Measurements from ENCODE around the gene SLC4A1.

The SLC4A1 gene

DNA sequence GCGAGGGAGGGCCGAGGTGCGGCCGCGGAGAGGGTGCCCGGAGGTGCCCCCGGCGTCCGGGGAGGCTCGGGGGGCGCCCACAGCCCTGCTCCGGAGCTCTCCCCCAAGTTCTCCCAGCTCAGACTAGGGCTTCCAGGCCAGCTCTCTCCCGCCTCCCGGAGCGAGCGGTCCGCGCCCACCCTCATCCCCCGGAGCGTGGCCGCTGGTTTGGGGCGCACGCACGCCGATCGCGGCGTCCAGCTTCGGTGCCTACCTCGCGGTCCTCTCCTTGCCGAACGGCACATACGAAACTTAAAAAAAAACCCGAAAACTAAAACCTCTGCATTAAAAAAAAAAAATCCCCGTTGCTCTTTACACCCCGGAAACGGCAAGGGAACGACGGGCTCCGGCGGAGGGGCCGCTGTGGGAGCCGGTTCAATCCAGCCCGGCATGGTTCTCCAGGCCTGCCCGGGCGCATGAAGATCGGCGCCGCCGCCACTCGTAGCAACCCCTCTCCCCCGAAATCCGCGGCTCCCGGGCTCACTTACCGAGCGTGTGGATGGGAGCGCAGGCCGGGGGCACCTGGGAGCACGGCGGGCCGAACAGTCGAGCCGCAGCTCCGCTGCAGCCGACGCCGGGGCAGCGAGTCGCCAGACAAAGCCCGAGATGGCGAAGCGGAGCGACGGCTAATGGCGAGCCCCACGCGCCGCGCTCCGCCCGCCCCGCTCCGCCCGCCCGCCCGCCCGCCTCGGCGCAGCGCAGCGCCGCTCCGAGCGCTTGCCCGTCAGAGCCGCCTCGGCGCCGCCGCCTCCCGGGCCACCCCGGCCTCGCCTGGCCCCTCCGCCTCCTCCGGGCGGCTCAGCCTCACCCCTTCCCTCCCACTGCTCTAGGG is 47.5 kb downstream of the SLC4A1 start:
- no peak for DNase-seq (ENCODE audit: low read depth)

DNA sequence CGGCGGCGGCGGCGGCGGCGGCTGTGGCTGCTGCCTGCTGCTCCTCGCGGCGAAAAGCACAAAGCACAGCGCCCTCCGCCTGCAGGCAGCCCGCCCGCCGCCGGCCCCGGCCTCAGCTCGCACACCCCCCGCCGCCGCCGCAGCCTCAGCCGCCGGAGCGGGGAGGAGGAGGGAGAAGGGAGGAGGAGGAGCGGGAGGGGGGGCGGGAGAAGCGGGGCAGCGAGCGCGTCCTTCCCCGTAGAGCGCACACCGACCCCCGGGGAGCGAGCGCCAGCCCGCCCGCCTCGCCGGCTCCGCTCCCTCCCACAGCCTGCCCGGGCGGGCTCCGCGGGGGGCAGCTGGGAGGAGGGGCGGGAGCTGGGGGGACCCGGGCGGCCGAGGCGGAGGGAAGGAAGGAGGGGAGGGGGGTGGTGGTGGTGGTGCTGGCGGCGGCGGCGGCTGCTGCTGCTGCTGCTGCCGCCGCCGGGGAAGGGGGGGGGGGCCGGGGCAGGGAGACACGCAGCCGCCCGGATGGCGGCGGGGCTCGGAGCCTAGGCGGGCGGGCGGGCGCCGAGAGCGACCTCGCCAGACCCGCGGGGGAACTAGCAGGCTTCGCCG is 48.2 kb downstream of the SLC4A1 start, which contains the start of gene UBTF:
TSS of gene UBTF (minus strand) at position 60 of the 597 bp plus-strand sequence. CDS start 1,446 bp downstream, outside the sequence.
- DNase-seq (ENCODE audit: low read depth): peak; percentile 52

DNA sequence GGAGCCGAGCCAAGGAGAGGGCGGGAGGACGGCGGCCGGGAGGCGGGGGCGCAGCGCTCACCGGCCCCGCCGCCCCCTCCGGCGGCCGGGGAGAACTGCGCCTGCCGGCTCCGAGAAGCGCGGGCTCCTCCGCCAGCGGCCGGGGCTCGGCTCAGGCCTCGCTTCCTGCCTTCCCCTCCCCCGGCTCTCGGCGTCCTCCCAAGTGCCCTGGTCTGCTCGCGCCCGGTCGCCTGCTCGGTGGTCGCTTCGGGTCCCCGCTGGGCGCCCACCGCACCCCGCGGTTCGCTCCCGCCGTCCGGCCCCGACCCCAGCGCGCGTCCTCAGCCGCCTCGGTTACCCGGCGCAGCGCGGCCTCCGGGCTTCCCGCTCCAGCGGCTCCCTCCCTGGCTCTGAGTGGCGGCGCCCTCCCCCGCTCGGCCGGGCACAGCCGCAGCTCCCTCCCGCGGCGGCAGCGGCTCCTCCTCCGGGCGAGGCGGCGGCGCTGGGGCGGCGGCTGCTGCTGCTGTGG is 48.8 kb downstream of the SLC4A1 start:
- DNase-seq (ENCODE audit: low read depth): peak; percentile 50

DNA sequence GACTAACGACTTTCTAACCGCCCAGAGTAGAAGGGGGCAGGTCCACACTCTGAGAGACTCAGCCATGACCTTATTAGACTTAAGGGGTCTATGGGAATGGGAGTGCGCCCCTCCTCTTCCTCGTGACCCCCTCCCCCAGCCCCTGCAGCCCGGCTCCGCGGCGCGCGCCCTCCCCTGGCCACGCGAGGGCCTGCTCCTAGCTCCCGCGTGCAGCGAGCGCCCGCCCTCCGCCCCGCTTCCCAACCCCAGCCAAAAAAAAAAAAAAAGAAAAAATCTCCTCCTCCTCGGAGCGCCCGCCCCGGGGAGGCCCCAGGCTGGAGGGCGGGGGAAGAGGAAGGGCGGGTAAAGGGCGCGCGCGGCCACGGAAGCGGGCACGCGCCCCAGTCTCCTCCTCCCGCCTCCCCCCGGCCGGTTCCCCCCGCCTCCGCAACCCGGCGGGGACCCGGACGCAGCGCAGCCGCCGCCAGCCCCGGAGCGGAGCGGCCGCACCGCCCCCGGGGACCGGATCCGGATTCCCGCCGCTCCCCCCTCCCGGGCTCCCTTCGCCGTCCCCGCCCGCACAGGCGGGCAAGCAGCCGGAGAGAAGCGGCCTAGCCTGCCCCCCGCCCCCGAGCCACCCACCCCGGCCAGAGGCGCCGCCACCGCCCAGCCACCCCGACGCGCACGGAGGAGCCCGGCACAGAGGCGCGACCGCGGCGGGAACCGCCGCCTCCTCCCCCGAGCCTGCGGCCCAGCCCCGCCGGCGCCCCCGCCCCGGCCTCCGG is 49.4 kb downstream of the SLC4A1 start:
- peak; percentile 78 for DNase-seq (ENCODE audit: low read depth)

DNA sequence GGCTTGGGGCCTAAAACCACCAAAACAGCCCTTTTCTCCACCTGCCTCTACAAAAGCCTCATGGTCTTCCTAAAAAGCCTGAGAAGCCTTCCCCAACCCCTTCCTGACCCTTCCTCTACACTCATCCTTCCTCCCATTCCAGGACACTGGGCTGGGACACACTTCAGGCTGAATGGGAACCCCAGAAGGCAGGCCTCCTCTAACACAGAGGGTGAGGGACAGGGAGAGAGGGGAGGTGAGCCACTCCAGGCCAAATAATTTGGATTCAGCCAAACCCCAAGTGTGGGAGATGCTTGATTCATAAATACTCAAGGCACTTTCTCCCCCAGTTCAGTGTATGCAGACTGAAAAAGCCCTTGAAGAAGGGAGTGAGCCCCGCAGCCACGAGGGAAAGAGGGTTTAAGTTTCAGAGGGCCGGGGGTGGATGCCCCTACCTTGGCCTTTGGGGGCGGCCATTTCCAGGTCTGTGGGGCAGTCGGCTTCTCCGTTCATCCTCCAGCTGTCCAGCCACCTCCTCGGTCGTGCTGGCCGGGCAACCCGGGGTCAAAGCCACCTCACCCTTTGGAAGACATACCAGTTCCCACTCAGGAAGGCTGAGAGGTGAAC is 50.1 kb downstream of the SLC4A1 start:
- DNase-seq (ENCODE audit: low read depth): no peak

DNA sequence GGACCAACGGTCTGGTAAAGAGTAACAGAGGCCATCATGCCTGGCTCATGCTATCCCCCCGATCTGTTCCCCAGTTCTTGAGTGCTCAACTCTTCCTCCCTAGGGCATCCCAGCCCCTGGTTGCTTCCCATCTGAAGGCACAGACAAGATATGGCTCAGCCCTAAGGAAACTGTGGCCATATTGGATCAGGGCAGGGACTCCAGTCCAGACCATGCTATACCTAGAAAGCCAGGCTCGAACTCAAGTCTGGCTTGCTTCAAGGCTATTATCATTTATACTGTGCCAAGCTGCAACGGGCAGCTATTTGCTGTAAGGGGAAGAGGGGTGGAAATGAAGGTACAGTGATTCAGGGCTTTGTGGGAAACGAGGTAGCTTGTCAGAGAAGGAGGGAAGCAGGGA is 51.2 kb downstream of the SLC4A1 start:
- no peak for DNase-seq (ENCODE audit: low read depth)

DNA sequence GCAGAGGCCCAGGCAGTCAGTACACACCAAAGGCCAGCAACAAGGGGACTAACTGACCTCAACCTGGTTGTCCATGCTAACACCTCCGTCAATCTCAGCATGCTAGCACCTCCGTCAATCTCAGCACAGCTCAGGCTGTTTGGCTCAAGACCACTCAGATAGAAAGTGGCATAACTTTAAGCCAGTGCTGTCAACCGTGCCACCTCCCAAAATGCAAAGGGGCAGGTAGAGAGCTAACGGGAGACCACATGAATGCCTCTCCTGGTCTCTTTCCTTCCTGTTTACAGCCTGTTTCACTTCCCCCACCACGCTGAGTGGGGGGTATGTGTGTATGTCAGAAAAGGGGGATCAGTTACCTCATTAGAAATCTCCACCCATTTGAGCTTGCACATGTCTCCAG is 51.8 kb downstream of the SLC4A1 start:
- DNase-seq (ENCODE audit: low read depth): no peak

DNA sequence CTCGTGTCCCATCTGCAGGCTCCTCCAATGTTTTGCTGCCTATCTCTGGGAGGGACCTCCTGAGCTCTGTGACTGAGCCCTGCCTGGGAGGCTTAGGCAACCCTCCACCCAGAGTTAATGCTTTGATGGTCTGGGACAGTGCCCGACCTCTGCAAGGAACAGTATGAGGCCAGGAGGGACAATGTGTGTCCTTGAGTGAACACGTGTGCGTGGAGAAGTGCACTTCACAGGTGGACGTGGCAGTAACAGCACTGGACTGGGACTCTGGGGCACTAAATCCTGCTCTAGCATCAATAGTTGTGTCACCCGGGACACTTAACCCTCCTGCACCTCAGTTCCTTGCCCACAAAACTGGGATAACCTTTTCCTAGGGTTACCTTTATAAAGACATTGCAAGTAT is 53.0 kb downstream of the SLC4A1 start:
- no peak for DNase-seq (ENCODE audit: low read depth)

DNA sequence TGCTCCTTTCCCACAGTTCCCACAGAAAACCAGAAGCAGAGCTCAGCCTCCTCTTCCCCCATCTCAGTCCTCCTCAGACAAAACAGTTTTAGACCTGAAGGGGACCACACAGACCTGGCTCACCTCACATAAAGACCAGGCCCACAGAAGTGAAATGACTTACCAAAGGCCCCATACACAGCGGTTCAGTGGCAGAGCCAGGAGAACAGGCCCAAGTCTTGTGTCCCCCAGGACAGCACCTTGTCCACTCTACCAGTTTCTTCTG is 53.8 kb downstream of the SLC4A1 start:
- DNase-seq (ENCODE audit: low read depth): no peak

DNA sequence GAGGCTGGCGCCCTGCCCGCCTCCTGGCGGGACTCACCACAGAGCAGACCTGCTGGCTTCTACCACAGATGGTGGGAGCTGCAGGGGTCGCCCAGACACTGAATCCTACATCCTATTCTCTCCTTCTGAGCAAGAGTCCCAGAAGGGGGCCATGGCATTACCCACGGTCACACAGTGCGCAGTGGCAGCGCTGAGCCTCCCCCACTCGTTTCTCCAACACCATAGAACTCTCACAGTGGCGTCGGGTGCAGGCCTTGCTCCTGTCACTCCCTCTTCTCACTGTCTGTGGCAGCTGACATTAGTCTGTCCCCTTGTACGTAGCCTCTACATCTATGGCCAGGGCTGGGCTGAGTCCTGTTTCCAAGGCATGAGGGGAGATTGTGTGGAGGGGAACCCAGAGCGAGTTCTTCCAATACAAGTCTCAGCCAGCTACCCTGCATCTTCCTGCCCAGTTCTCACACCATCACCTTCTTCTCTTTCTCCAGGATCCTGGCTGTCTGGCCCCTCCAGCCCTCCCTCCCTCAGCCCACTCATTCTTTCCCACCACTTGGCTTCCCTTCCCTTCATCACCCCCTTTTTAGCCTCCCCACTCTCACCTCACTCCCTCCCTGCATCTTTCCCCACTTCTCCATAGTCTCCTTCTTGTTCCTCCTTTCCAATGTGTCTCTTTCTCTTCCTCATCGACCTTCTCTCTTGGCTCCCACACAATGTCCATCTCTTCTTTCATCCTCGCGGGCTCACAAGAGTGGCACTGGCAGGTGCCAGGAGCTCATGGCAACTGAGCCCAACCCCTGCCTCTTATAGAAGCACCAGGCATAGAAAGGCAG is 54.3 kb downstream of the SLC4A1 start:
- no peak for DNase-seq (ENCODE audit: low read depth)

DNA sequence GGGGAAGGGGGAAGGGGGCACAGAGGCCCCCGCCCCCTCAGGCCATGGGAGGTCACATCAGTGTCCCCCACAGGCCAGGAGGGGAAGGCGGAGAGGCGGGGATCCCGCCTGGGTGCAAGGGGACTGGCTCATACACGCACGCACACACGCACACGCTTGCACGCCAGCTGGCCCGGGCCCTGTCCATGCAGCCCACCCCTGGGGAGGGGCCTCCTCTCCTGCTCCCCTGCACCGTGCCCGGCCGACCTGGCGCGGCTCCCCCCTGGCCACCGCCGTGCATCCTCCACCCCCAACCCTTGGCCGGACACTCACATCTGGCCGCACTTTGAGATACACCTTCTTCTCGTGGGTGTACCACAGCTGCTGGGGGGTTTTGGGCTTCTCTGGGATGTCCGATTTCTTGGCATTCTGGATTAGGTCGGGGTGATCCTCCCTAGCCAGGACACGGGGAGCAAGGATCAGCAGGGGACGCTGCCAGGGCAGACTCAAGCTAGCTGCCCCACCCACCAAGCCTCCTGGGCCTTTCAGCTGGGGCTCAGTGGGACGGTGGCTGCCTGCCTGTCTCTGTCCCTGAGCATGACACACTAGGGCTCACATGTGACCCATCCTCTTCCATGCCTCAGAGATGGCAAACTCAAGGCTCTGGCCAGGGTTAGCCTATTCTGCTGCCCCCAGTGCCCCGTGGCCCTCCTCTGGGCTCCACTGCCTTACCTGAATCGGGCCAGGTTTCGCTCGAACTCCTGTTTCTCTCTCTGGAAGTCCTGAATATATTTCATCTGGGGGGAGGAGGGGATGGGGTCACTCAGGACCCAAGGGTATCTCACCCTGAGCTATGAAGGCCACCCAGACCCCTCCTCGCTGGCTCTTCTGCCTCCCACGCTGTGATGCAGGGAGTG is 55.2 kb downstream of the SLC4A1 start:
- no peak for DNase-seq (ENCODE audit: low read depth)

DNA sequence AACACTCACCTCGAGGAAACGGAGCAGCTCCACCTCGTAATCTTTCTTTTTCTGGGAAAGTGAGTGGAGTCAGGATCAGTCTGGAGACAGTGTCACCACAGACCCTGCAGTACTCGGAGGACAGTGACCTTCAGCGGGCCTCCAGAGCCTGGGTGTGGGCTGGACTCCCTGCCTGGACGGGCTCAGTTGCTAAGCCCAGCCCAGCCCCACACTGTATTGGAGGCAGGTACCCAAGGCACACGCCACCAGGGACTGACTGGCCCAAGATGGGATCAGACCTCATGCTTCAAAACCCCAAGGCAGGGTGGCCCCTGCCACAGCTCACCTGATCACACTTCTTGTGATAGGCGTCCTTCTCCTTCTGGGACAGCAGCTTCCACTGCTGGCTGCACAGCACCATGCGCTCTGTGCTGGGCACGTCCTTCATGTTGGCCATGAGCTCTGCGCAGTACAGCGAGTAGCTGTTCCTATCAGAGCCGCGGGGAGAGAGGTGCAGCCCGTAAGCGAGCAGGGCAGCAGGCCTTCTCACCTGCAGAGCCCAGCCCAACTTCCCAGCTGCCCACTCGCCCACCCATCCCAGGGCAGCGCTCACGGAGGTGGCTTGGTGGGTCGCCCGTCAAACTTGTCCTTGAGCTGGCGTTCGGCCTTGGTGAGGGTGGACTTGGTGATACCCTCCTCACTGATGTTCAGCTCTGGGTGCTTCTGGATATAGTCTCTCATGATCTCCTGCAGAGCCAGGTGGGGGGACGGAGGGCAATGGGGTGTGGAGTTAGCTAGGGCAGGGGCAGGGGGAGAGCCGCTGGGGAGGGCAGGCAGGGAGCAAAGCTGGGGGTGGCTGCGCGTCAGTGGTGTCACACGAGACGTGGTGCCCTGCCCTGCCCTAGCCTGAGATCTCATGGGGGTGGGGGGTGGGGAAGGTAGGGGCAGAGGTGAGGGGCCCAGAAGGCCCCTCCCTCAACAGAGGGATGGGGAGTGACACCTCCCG is 56.4 kb downstream of the SLC4A1 start:
- DNase-seq (ENCODE audit: low read depth): no peak

DNA sequence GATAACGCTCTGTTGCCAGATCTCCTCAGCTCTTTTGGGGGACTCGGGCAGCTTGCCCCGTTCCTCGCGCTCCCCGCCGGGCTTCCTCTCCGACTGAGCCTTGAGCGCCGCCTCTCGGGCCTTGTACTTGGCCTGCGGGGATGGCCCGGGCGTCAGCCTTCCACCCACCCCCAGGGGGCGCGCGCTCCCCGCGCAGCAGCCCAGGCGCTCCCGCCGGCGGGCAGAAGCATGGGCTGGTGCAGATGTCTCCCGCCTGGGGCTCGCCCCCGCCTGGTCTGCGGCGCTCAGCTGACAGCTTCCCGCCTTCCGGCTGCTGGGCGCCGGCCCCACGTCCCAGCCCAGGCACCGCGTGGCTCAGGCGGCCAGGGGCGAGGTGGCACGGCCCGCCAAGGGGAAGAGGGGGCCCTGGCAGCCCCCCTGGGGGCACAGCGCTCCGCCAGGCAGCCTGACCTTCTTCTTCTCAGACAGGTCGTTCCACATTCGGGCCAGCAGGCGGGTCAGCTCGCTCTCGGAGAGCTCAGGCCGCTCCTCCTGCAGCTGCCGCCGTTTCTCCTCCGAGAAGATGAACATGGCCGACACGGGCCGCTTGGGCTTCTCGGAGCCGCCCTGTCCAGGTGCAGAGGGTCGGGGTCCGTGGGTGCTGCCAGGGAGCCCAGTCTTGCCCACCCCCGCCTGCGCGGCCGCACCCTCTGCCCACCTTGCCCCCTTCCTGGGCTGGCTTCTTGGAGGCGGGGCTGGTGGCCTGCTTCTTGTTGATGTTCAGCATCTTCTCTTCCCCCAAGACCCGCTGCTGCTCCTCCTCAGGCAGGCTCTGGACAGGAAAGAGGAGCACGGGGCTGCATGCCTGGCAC is 57.4 kb downstream of the SLC4A1 start:
- peak; percentile 84 for DNase-seq (ENCODE audit: low read depth)

DNA sequence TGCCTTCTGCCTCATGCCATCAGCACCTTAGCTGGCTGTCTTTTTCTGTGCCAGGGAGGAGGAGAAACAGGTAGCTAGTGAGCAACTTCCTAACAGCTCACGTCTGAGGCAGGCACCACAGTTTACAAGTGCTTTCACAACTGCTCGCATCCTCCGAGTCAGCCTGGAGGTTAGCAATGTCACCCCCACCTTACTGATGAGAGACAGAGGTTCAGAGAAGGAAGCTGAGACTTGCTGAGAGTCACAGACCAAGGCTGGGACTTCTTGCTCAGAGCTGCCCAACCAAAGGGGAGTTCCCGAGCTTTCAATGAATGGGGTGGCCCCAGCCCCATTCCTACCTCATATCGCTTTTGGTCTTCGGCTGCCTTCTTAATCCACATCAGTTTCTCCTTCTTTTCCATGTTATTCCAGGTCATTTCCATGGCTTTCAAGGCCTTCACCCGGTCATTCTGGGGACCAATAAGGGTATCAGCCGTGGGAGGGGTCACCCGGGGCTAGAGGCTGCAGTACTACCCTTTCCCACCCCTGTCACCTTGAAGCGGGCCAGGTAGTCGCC is 58.1 kb downstream of the SLC4A1 start:
- no peak for DNase-seq (ENCODE audit: low read depth)

DNA sequence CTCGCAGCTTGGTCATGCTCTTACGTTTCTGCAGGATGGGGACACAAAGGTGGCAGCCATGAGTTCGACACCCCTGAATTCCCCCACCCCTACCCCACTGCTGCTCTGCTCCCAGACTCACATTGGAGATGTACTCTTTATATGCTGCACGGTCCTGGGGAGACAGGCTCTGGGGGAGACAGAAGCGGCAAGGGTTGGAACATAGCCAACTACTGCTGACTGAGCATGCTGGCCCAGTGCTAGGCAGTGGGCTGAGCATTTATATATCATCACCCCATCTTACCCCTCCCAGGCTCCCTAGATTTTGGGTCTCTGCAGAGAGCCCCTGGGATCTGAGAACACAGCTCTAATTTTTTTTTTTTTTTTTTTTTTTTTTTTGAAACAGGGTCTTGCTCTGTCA is 60.2 kb downstream of the SLC4A1 start:
- no peak for DNase-seq (ENCODE audit: low read depth)

DNA sequence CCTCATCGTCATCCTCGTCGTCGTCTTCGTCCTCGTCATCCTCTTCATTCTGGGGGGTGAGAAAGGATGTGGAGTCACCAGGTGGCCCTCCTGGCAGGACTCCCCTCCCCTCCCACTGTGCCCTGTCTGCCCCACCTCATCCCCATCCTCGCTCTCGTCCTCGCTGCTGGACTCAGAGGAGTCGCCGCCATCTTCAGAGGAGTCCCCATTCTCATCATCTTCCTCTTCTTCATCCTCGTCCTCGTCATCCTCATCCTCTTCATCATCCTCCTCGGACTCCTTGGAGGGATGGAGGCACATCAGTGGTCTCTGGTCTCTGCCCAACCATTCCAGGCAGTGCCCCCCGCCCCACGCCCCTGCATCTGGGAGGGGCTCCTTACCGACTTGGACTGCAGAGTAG is 60.6 kb downstream of the SLC4A1 start:
- DNase-seq (ENCODE audit: low read depth): no peak

DNA sequence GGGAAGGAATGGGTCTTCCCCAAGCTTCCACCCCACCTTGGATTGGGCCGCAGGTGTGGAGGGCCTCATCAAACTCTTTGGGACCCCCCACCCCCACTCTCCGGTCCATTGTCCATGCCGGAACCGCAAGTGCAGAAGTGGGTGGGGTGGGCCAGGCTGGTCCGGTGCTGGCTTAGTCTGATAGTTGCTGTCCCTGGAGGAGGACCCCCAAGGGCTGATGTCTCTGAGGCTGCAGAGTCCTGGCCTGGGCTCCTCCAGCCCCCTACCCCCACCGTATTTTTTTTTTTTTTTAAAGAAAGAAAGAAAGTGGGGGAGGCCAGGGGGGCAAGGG is 61.1 kb downstream of the SLC4A1 start:
- DNase-seq (ENCODE audit: low read depth): no peak

Data from stimulated activated CD8-positive, alpha-beta memory T cell treated with anti-CD3 and anti-CD28 coated beads, Interleukin-4, amount 100 ng/mL, for 24 hours (primary cell).